ENCODE data around the gene PREP. TPM values are rescaled to one million over a fixed set of nuclear protein-coding genes. Genes with fewer than 3 reads are reported as not detected.
"Not testable (repeated sequence)": the region's sequence is repeated elsewhere in the genome, so short reads cannot be mapped to it uniquely, and the experiment has no call there.

Gene PREP
- total RNA-seq, 1 donor from 2014 or later, result 9.9 TPM

DNA sequence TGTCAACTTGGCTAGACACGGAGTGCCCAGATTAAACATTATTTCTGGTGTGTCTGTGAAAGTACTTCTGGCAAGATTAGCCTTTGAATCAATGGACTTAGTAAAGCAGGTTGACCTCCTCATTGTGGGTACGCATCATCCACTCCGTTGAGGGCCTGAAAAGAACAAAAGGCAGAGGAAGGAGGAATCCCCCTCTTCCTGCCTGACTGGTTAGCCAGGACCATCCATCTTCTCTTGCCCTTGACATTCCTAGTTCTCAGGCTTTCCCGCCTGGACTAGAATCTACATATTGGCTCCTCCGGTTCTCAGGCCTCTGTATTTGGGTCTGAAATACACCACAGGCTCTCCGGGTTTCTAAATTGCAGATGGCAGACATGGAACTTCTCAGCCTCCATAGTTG is 149.1 kb downstream of the PREP start:
- no peak for DNase-seq (ENCODE audit: low read depth)
- TF ChIP-seq, protein P1, sequence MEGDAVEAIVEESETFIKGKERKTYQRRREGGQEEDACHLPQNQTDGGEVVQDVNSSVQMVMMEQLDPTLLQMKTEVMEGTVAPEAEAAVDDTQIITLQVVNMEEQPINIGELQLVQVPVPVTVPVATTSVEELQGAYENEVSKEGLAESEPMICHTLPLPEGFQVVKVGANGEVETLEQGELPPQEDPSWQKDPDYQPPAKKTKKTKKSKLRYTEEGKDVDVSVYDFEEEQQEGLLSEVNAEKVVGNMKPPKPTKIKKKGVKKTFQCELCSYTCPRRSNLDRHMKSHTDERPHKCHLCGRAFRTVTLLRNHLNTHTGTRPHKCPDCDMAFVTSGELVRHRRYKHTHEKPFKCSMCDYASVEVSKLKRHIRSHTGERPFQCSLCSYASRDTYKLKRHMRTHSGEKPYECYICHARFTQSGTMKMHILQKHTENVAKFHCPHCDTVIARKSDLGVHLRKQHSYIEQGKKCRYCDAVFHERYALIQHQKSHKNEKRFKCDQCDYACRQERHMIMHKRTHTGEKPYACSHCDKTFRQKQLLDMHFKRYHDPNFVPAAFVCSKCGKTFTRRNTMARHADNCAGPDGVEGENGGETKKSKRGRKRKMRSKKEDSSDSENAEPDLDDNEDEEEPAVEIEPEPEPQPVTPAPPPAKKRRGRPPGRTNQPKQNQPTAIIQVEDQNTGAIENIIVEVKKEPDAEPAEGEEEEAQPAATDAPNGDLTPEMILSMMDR (conservative IDR thresholded peaks at IDR 0.05; ENCODE audit: low read depth, low read length), result no peak
- H3K4me3 ChIP-seq (ENCODE audit: low read depth, low read length), result no peak overlapping the region

DNA sequence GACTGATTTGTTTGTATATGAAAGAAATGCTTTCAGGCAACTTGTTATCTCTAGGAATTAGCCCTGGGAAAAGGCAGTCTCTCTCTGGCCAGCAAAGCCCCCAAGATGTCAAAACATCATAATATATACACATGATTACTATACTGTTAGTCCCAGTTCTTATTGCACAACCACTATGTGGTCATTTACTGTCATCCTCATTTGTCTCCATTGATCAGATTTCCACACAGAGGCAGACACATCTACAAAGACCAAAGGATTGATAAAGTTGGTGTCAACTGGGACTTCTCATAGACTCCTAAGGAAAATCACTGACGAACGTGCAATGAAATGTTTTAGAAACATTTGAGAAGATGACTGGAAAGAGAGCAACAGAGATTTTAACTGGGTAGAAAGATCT is 151.2 kb downstream of the PREP start:
- DNase-seq (ENCODE audit: low read depth), result no peak
- TF ChIP-seq, protein P1 (conservative IDR thresholded peaks at IDR 0.05; ENCODE audit: low read depth, low read length), result no peak
- H3K4me3 ChIP-seq (ENCODE audit: low read depth, low read length), result no peak overlapping the region

DNA sequence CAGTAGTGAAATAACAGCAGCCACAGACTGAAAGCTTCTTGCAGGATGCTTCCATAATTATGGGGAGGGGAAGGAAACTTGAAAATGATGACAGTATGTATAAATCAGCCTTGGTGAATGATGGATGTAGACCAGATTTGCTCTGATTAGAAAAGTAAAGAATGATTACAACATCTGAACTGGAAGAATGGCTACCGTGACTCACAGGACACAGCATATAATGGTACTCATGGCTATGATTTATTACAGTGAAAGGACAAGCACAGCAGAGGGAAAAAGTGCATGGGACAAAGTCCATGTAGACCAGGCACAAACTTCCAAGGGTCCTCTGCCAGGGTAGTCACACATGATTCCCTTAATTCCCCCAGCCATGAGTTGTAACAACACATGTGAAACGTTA is 152.3 kb downstream of the PREP start:
- no peak for DNase-seq (ENCODE audit: low read depth)
- TF ChIP-seq, protein P1 (conservative IDR thresholded peaks at IDR 0.05; ENCODE audit: low read depth, low read length), result no peak
- H3K4me3 ChIP-seq (ENCODE audit: low read depth, low read length), result no peak overlapping the region

DNA sequence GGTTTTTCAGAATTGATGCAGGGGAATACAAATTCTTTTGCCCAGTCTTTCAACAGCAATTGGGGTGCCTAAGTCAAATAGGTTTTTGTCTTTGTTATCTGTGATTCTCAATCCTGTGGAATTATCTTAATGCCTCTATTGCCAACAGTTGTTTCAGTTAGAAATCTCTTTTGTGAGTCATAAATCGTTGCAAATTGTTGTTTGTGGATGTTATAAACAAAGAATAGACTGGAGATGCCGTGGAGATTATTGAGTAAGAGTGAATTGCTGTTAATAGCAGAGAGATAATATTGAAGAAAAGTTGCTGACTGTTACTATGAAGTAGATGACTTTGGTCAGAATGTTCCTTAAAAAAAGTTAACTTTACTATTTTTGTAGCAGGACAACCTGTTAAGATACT is 159.4 kb downstream of the PREP start:
- DNase-seq (ENCODE audit: low read depth), result no peak
- TF ChIP-seq, protein P1 (conservative IDR thresholded peaks at IDR 0.05; ENCODE audit: low read depth, low read length), result no peak
- H3K4me3 ChIP-seq (ENCODE audit: low read depth, low read length), result no peak overlapping the region

GRCh38 chr6:105235155-105235554 is 167.7 kb downstream of the PREP start:
- H3K4me3 ChIP-seq (ENCODE audit: low read depth, low read length), result no peak overlapping the region
- no peak for DNase-seq (ENCODE audit: low read depth)
- TF ChIP-seq, protein P1 (conservative IDR thresholded peaks at IDR 0.05; ENCODE audit: low read depth, low read length), result no peak

DNA sequence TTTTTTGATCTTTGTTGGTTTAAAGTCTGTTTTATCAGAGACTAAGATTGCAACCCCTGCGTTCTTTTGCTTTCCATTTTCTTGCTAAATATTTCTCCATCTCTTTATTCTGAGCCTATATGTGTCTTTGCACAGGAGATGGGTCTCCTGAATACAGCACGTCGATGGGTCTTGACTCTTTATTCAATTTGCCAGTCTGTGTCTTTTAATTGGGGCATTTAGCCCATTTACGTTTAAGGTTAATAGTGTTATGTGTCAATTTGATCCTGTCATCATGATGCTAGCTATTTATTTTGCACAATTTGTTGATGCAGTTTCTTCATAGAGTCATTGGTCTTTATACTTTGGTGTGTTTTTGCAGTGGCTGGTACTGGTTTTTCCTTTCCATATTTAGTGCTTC is 171.1 kb downstream of the PREP start:
- not testable (repeated sequence) for DNase-seq (ENCODE audit: low read depth); H3K4me3 ChIP-seq (ENCODE audit: low read depth, low read length)

Other genes with a start within 250 kb of the PREP start
- 1.2 and 6.6 TPM in 2 replicates for gene POPDC3, start 223.1 kb downstream of the PREP start, total RNA-seq